Occipital lobe (tissue), 2 donors: ENCODE measurements around the gene NCKAP5. TPM values are rescaled to one million over a fixed set of nuclear protein-coding genes. Genes with fewer than 3 reads are reported as not detected.

Experiments
- DNase-seq: peaks from one replicate; lab custom pipeline; 2025; lab: John Stamatoyannopoulos, UW
- total RNA-seq: library from RNA; depleted of rRNA; stranded (reverse); fragments of >200 nt; gene quantifications from one replicate; pipeline ENCODE4 v1.2.3, GENCODE V29; 2014

NCKAP5 gene
- total RNA-seq, 1 donor from 2014 or later, result 14.0 TPM

DNA sequence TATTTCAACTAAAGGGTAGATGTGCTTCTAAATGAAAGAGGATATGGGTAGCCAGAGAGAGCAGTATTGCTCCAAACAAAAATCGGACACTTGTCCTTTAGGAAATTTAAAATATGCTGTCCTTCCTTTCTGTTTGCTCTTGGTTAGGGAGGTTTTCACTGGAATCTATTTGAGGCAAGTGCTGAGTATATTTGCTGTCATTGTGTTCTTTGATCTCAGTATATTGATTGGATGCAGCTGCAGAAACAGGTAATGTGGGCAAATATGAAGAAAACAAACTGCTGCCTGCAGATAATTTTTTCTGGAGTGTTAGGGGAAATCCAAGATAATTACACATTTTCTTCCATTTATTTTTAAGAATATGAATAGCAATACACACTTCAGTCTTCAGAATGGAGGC lies 410.2 kb downstream of the NCKAP5 start:
- DNase-seq, result no peak

GRCh38 chr2:133157141-133157540 lies 411.1 kb downstream of the NCKAP5 start:
- DNase-seq, result no peak

- DNase-seq, result no peak
These were observed 415.5 kb downstream of the NCKAP5 start for GRCh38 chr2:133152801-133153200.

- DNase-seq, result no peak
These were observed 420.1 kb downstream of the NCKAP5 start for GRCh38 chr2:133148187-133148586.

- no peak for DNase-seq
These were observed 421.4 kb downstream of the NCKAP5 start for GRCh38 chr2:133146893-133147292.

GRCh38 chr2:133143645-133144044 lies 424.6 kb downstream of the NCKAP5 start:
- no peak for DNase-seq

DNA sequence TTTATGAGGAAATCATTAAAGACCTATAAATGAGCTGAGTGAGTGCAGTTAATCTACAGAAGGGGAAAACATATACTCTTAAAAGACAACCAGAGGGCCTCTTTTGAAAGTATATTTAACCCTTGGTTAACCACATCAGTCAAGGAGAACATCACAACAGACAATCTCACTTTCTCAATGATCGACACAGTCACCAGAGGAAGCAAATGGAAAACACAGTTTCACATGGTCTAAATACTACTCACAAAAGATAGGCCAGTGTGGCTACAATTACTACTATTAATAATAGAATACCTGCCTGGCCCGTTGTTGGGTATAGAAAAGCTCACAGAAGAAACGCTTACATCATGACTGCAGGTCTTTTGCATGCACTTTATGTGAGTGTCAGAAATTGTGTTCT lies 426.2 kb downstream of the NCKAP5 start:
- DNase-seq, result no peak

GRCh38 chr2:133140620-133141019 lies 427.6 kb downstream of the NCKAP5 start:
- DNase-seq, result no peak

- no peak for DNase-seq
These were observed 428.3 kb downstream of the NCKAP5 start for GRCh38 chr2:133139847-133140533.

DNA sequence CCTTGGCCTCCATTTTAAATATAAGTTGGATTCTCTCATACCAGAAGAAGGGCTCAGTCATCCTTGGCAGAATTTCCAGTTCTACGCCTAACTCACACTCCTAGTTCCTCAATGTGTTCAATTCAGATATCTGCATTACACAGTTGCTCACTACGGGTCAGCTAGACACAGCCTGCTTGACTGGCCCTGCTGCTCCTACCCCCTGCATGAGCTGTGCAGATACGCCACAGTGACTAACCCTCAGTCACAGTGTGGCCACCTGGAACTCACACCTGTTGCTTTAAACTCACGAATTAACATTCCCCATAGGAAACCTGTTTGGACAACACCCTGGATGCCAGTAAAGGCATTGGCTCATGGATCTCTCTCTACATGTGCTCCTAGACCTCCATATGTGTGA lies 429.6 kb downstream of the NCKAP5 start:
- DNase-seq, result no peak

DNA sequence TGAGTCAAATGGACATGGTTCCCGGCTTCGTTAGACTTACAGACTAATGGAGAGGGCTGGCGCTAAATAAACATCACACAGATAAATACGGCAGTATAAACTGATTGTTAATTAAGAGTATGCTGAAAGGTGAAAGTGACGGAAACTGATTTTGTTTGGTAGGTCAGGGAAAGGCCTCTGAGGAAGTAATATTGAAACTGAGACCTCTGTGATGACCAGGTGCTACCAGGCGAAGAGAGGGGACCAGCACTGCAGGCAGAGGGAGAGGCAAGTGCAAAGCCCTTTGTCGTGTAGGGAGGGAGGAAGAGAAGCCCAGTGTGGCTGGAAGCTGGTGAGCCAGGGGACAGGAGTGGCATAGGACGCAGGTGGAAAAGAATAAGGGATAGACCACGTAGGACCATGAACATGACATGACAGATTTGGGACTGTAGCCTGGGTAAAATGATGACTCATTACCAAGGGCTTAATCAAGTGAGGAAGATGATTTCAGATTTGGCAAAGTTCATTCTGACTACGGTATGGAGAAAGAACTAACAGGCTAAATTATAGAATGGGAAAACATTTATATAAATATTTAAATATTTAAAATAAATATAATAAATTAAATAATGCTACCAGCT lies 433.1 kb downstream of the NCKAP5 start:
- DNase-seq, result no peak

GRCh38 chr2:133130548-133131246 lies 437.6 kb downstream of the NCKAP5 start:
- no peak for DNase-seq

DNA sequence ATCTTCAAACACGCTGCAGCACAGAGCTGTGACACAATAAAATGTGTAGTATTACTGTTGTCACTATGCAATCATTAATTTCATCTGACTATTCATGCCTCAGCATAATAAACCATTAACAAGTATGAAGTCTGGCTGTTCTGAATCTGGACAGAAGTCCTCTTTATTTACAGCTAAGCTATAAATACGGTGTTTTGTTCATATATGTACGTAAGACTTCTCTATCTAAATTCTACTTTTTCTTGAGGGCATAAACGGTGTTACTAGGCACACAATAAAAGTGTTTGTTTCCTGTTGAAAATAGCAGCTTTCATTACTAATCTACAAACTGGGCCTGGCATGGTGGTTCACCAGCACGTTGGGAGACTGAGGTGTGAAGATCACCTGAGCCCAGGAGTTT lies 443.8 kb downstream of the NCKAP5 start:
- DNase-seq, result no peak

GRCh38 chr2:133123904-133124303 lies 444.4 kb downstream of the NCKAP5 start:
- DNase-seq, result no peak

GRCh38 chr2:133123393-133123792 lies 444.9 kb downstream of the NCKAP5 start:
- DNase-seq, result no peak

DNA sequence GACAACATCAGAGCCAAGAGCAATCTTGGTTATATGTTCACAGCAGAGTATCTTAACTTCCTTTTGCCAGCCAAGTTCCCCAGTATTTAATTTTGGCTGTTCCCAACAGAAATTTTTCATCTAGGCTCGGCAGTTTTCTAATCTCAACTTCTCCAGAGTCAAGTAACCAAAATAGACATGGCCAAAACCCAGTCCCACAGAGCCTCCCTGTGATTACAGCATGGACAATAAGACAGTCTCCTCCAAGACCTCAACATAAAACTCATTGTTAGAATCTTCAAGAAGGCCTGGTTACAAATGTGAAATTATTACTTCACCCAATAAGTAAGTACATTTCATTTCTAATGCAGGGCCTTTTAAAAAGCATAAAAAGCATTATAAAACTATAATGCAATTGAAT lies 445.7 kb downstream of the NCKAP5 start:
- no peak for DNase-seq

DNA sequence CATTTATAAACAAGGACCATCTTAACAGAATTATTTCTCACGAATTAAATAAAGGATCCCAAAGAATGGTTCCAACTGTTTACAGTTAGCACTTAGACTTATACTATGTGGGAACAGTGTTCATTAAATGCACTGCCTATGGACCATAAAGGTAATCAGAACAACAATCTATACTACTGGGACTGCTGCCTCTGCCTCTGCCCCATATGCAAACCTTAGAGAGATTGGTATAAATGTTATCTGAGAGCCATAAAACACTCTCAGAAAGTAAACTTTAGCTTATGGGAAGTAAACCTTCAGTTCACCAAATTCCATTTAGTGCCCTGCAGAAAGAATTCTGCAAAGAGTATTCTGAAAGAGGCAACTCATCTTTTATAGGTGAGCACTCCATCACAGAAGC lies 448.0 kb downstream of the NCKAP5 start:
- no peak for DNase-seq

- no peak for DNase-seq
These were observed 458.1 kb downstream of the NCKAP5 start for GRCh38 chr2:133110201-133110600.

DNA sequence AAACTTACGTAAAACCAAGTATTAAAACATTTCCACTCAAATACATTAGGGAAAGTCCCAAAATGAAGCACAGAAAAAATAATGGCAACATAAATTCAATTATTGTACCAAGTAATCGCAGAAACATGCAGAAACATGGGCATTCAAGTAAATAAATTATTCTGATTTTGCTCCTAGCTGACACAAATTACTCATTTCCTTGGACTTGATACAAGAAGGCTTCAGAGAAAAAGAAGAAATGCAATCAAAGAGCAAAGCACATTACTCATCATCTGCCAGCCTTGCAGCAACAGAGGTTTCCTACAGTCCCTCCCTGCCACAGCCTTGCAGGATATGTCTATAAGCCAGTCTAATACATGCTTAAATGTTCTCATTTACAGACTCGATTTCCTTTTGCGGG lies 458.5 kb downstream of the NCKAP5 start:
- no peak for DNase-seq

GRCh38 chr2:133107058-133107815 lies 461.0 kb downstream of the NCKAP5 start:
- DNase-seq, result no peak

GRCh38 chr2:133104871-133105270 lies 463.4 kb downstream of the NCKAP5 start:
- DNase-seq, result no peak

GRCh38 chr2:133098787-133099186 lies 469.5 kb downstream of the NCKAP5 start:
- DNase-seq, result no peak
